ENCODE measurements around the gene LBP.
"Not testable (repeated sequence)": the region's sequence is repeated elsewhere in the genome, so short reads cannot be mapped to it uniquely, and the experiment has no call there.

LBP gene

GRCh38 chr20:38321959-38322598 lies 24.2 kb upstream of the LBP start:
- DNase-seq: no peak

- DNase-seq: no peak
Observed at GRCh38 chr20:38324159-38324558, 22.1 kb upstream of the LBP start.

DNA sequence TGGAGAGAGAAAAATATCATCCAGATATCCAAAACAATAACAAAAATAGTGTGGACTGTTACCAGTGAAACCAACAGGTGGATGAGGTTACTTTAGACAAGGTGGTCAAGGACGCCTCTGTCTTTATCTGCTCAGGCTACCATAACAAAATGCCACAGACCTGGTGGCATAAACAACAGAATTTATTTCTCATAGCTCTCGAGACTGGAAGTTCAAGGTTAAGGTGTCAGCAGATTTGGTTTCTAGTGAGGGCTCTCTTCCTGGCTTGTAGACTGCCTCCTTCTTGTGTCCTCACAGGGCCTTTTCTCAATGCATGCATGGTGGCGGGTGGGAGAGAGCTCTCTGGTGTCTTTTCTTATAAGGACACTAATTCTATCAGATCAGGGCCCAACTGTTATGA lies 21.1 kb upstream of the LBP start:
- DNase-seq: no peak

DNA sequence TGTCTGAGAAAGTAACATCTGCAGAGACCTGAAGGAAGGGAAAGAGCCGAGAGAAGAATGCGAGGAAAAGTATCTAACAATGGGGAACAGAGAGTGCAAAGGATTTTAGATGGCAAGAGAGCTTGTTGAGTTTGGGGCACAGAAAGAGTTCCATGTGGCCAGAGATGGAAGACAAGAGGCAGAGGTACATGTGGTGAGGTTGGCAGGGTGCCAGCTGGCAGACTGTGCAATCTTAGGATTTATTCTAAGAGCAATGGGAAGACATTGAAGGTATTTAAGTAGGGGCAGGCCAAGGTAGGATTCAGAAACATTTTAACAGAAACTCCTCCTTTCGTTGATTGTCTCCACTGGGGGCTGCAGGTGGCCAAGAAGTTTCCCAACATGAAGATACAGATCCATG lies 20.4 kb upstream of the LBP start:
- no peak for DNase-seq

GRCh38 chr20:38326309-38326708 lies 20.0 kb upstream of the LBP start:
- no peak for DNase-seq

GRCh38 chr20:38330638-38331037 lies 15.6 kb upstream of the LBP start:
- no peak for DNase-seq

GRCh38 chr20:38331245-38331644 lies 15.0 kb upstream of the LBP start:
- DNase-seq: no peak

DNA sequence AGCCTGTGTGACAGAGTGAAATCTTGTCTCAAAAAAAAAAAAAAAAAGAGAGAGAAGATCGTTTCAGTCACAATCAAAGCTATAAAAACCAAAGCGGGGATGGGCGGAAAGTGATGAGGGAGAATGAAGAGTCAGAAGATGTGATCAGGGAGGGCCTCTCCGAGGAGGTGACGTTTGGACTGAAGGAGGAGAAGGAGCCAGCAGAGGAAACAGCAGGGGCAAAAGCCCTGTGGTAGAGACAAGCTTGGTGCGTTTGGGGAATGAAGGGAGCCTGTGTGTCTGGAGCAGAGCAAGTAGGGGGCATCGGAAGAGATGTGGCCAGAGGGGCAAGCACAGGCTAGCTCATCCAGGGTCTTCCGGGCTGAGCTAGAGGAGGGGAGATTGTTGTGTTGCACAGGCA lies 14.5 kb upstream of the LBP start:
- DNase-seq: no peak

DNA sequence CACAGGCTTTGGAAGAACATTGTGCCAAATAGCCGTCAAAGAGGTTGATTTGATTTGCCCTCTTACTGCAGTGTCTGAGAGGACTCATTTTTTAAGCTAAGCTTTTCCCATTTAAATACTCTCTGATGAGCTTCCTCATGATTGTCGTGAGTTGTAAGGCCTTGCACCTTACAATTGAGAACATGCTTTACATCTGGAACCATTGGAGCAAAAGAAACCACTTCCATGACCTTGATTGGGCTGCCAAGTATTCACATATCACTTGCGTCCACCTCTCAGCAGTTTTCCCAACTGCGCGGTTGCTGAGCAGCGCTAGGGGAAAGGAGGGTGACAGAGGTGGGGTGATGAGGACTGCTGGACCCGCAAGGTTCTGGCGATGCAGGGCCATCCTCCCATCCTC lies 12.3 kb upstream of the LBP start:
- DNase-seq: no peak

DNA sequence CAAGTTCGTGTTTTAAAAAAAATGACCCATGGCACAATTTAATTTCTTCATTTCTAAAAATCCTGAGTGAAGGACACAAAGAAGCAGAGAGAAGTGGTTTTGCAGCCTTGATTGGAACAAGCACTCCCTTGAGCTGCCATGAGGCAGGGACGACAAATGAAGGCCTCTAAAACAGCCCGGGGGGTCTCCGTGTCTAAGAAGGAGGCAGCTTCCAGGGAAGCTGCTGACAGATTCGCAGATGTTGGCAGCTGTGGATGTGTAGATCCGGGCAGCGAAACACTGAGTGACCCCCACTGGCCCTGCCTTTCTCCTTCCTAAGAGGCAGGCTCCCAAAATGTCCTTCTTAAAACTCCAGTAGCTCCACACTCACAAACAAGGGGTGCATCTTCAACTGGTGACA lies 9.6 kb upstream of the LBP start:
- DNase-seq: no peak

- DNase-seq: no peak
Observed at GRCh38 chr20:38337561-38338140, 8.6 kb upstream of the LBP start.

DNA sequence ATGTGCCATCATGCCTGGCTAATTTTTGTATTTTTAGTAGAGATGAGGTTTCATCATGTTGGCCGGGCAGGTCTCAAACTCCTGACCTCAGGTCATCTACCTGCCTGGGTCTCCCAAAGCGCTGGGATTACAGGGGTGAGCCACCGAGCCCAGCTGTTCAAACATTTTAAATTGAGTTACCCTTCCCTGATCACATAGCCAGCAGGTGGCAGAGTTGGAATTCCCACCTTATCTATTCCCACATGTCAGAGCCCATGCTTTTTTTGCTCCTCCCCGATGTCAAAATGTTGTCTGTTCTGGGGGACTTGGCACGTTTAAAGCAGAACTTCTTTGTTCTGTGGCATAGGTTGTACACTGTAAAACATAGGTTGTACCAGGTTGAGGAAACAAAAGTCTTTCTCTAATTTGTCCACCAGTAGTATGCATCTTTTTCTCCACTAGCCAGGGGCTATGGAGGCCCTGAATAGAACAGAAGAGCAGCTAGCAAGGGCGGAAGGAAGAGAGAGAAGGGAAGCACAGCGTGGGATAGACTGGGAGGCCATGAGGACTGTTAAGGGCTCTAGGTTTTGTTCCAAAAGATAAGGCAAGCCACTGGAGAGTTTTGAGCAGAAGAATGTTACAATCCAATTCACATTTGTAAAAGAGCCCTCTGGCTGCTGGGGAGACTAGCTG lies 7.3 kb upstream of the LBP start:
- no peak for DNase-seq

- DNase-seq: not testable (repeated sequence)
Observed at GRCh38 chr20:38339521-38339896, 6.8 kb upstream of the LBP start.

- no peak for DNase-seq
Observed at GRCh38 chr20:38339997-38340396, 6.3 kb upstream of the LBP start.

GRCh38 chr20:38340693-38341092 lies 5.6 kb upstream of the LBP start:
- DNase-seq: no peak

- no peak for DNase-seq
Observed at GRCh38 chr20:38342216-38342615, 4.1 kb upstream of the LBP start.

- no peak for DNase-seq
Observed at GRCh38 chr20:38342713-38343310, 3.5 kb upstream of the LBP start.

DNA sequence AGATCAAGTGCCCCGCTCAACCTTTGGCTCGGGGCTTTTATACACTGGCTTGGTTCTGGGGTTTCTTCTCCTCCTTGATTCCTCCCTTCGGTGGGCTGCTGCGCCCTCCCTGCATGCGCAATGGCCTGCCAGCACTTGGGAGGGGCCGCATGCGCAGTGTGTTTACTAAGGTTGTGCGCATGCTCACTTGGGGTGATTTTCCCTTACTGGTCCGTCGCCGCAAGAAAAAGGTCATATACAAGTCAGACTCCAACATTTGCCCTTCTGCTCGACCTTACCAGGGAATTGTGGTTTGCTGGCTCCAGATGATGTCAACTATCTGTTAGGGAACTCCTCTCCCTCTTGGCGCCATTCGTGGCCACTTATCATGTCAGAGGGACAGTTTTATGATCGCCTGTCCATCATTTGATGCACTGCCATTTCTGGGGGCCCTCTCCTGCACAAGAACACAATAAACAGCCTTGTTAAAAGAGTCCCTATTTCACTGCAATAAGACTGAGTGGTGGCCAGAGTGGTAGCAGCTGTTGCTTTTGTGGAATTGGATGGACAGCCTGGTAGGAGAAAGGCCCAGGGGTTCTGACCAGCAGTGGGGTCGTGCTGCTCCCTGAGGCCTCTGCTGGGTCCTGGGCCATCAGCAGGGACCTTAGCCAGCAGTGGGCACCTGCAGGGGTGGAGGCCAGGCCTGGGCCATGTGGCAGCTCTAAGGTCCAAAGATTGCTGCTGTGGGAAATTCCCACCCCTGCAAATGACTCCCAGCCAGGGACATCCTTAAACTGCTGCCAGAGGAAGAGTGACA lies 2.8 kb upstream of the LBP start:
- DNase-seq: no peak

DNA sequence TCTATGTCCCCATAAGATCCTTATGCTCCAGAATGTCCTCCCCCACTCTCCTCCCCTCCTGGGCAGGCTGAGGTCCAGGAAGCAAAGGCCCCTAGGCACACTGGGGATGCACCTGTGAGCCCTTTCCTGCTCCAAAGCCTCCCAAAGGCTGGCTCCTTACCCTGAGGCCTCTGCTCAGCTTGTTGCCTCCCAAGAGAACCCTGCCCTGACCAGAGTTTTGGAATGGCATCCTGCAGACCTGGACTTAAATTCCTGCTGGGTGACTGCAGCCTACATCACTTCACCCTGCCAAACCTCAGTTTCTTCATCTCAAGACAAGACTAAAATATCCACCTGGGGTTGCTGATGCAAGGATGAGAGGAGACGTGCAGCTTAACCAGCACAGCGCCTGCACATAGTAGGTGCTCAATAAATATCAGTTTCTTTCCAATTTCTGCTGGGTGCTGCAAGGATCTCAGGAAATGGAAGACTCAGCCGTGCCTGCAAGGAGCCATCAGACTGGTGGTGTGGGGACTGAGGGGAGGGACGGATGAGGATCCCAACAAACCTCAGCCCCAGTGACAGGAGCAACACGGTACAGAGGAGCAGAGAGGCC lies 2.1 kb upstream of the LBP start:
- no peak for DNase-seq

GRCh38 chr20:38345643-38346042 lies 639 bp upstream of the LBP start:
- no peak for DNase-seq

DNA sequence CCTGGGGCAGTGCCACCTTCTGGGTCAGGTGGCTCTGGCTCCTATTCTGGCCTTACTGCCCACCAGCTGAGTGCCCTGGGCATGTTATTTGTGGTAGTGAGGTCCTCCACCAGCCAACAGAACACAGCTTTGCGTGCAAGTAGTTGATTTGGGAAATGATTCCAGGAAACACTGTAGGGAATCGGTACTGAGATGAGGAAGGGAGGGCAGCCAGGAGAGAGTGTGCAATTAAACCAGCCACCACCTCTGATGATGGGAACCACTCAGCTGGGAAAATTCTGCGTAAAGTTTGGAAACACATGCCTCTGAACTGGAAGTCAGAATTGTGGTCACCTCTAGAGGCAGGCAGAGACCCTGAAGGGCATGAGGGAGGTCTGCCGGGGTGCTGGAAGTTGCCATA lies 459 bp downstream of the LBP start:
- DNase-seq: no peak

- DNase-seq: no peak
Observed at GRCh38 chr20:38349856-38350255, 3.6 kb downstream of the LBP start.
